GM21825 (cell line): ENCODE measurements around the gene KRTAP25-1.

Experiments
- ATAC-seq: cut with Tn5 transposase; IDR thresholded peaks from one replicate; pipeline ENCODE4 v1.9.1; 2021; ENCODE audit warnings: mild to moderate bottlenecking, moderate library complexity; ENCODE audit not compliant: unreplicated experiment

Gene KRTAP25-1

GRCh38 chr21:30251781-30252180, 37.5 kb downstream of the KRTAP25-1 start:
- no peak for ATAC-seq

- no peak for ATAC-seq
These were observed 39.4 kb downstream of the KRTAP25-1 start for GRCh38 chr21:30249936-30250335.

DNA sequence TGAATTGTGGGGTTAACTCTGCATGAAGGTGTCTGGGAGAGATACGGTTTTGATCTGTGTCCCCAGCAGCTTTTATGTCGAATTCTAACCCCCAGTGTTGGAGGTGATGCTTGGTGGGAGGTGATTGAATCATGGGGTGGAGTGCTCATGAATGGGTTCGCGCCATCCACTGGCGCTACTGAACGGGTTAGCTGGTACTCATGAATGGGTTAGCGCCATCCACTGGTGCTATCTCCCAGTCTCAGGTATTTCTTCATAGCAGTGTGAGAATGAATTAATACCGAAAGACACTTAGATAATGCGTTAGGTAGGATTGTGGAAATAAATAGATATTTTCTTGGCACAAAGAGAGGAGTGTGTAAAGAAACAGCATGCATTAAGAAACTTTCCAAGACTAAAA, 40.5 kb downstream of the KRTAP25-1 start:
- no peak for ATAC-seq

GRCh38 chr21:30245061-30245460, 44.3 kb downstream of the KRTAP25-1 start:
- no peak for ATAC-seq

DNA sequence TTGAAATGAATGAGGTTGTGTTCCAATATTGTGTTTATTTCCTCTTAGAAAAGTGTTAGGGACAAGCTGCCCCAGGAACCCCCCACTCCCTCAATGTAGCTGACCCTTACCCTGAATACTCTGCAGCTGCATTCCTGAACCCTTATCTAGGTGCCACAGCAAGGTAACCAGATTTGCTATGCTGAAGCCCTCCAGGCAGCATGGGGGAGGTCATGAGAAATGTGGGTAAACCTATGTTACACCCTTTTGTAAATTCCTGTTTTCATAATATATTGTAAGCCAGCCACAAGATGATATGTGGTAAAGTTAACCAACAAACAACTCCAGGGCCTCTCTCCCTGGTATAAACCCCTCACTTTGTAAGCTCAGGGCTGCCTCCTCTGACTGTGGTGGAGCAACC, 45.6 kb downstream of the KRTAP25-1 start:
- ATAC-seq: no peak

- no peak for ATAC-seq
These were observed 48.7 kb downstream of the KRTAP25-1 start for GRCh38 chr21:30240661-30241060.
